Measurements from ENCODE around the gene WASF1. TPM values are rescaled to one million over a fixed set of nuclear protein-coding genes. Genes with fewer than 3 reads are reported as not detected.
A peak's percentile ranks its signal among the peaks of the same experiment; 100 is the strongest.

The WASF1 gene
- total RNA-seq, 1 donor from 2014 or later = 6.2 TPM

DNA sequence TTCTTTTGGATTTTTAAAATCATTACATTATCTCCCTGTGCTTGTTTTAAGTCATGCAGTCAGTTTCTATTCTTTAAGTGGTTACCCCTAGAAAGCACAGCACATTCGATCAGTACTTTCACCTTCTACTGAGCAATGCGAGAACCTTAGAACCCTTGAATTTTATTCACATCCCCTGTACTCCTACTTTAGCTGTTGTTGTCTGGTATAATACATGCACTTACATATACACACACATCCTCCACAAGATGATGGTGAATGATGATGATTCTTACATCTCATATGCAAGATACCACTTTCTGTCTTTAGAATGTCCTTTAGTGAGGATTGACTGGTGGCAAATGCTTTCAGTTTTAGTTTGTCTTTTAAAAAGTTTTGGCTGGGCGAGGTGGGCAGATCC lies 6.4 kb upstream of the WASF1 start:
- Mint-ChIP-seq H3K4me1 (peaks cover 41% of the 10 kb centered on the region), H3K9me3 (no peaks in the 10 kb centered on the region), H3K4me3 (peak overlapping the region; percentile 61), H3K27ac (peak overlapping the region; percentile 4), H3K27me3 (no peaks in the 10 kb centered on the region), H3K36me3 (ENCODE audit: low read depth) (peaks cover 18% of the 10 kb centered on the region)
- ChIA-PET POLR2A (interaction anchor here (0.6 kb wide), 1 partner anchor 492 kb away, joined by 5 read pairs; no protein-coding TSS in a partner anchor), CTCF (interaction anchor here (1.0 kb wide), 1 partner anchor 146 kb away, joined by 4 read pairs; no protein-coding TSS in a partner anchor)
- TF ChIP-seq, protein P1, sequence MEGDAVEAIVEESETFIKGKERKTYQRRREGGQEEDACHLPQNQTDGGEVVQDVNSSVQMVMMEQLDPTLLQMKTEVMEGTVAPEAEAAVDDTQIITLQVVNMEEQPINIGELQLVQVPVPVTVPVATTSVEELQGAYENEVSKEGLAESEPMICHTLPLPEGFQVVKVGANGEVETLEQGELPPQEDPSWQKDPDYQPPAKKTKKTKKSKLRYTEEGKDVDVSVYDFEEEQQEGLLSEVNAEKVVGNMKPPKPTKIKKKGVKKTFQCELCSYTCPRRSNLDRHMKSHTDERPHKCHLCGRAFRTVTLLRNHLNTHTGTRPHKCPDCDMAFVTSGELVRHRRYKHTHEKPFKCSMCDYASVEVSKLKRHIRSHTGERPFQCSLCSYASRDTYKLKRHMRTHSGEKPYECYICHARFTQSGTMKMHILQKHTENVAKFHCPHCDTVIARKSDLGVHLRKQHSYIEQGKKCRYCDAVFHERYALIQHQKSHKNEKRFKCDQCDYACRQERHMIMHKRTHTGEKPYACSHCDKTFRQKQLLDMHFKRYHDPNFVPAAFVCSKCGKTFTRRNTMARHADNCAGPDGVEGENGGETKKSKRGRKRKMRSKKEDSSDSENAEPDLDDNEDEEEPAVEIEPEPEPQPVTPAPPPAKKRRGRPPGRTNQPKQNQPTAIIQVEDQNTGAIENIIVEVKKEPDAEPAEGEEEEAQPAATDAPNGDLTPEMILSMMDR (IDR thresholded peaks at IDR 0.05) = no peak
- no peak for ATAC-seq (ENCODE audit: low read depth)
- intact Hi-C loops (cut with micrococcal nuclease) = no loop called here
- DNase-seq = no peak

DNA sequence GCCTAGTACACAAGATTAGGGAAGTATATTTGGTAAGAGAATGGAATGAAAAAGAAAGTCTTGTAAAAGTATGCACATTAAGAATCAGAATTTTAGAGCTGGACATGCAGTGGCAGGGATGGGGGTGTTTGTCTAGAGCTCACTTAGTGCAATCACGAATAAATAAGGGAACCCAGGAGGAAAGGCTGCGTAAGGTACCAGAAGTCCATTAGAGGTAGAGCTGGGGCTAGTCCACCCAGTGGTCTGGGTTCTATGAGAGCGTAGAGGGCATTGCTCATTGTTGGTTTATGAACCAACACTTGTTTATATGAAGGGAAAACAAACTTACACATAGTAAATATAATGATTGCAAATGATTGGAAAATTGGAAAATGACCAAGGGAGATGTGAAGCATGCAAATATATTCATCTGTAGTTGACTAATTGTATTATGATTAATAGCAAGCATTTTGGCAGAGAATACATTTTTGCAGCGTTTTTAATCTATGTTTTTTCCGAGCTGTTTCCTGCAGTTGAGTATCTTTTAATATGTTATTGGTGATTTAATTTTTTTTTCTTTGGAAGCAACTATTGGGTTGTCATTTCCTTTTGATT lies 3.9 kb upstream of the WASF1 start:
- intact Hi-C loops (cut with micrococcal nuclease) = no loop called here
- TF ChIP-seq, protein P1 (IDR thresholded peaks at IDR 0.05) = no peak
- DNase-seq (no peak), ATAC-seq (ENCODE audit: low read depth) (no peak)
- no peaks in the 10 kb centered on the region for H3K9me3 Mint-ChIP-seq
- ChIA-PET POLR2A (interaction anchor here (0.6 kb wide), 1 partner anchor 33 kb away, joined by 3 read pairs; no protein-coding TSS in a partner anchor), CTCF (no interaction called here)
- no peak overlapping the region for H3K27ac Mint-ChIP-seq
- peaks cover 18% of the 10 kb centered on the region for H3K36me3 Mint-ChIP-seq (ENCODE audit: low read depth)
- no peak overlapping the region for H3K4me3 Mint-ChIP-seq
- no peaks in the 10 kb centered on the region for H3K27me3 Mint-ChIP-seq
- H3K4me1 Mint-ChIP-seq = peaks cover 37% of the 10 kb centered on the region

DNA sequence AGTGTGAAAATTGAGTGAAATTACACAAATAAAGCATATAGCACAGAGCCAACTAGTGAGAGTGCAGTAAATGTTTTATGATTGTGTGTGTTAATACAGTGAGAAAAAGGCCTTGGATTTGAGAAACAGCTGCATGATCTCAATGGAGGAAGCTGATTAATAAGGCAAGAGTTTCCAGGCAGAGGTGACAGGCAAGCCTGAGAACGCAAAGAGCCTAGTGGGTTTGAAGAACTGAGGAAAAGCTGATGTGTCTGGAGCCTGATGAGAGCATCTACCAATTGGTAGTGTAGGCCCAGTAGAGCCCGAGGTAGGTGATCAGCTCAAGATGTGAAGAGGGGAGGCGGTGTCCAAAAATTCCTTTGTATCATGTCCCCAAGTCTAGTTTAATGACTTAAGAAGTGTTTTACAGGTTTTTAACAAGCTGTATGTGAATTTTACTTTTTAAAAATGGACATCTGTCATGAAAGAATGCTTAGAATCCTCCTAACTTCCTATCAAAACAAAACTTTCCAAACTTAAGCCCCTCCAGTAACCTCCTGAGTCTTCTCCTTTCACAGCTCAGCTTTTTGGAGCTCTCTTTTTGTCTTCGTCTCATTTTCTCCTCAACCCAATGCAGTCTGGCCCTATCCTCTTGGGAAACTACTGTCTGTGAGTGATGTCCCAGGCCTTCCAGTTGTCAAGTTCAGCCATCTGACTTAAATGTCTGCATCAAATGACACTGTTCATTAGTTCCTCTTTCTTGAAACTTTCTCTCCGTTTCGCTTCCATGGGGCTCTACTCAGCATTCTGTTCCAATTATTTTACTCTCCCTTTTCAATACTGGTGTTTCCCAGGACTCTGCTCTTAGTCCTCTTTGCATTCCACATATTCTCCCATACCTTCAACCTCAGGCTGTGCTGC lies 1.9 kb upstream of the WASF1 start:
- peaks cover 14% of the 10 kb centered on the region for H3K36me3 Mint-ChIP-seq (ENCODE audit: low read depth)
- intact Hi-C loops (cut with micrococcal nuclease) = loop anchor here (2.0 kb wide), 1 partner anchor 693 kb away; the partner anchor contains the start of gene AMD1
- CTCF ChIA-PET = interaction anchor here (1.0 to 4.8 kb wide), 4 partner anchors 24 to 209 kb away, joined by 3 to 45 read pairs (median 5); no protein-coding TSS in a partner anchor
- no peak for DNase-seq
- POLR2A ChIA-PET = interaction anchor here (1.3 to 4.6 kb wide), 3 partner anchors 18 to 741 kb away, joined by 3 to 86 read pairs (median 9); partner anchors contain the start of gene SMPD2
- H3K4me1 Mint-ChIP-seq = peaks cover 20% of the 10 kb centered on the region
- no peaks in the 10 kb centered on the region for H3K27me3 Mint-ChIP-seq
- H3K27ac Mint-ChIP-seq = no peak overlapping the region
- no peak for ATAC-seq (ENCODE audit: low read depth)
- no peaks in the 10 kb centered on the region for H3K9me3 Mint-ChIP-seq
- TF ChIP-seq, protein P1 (IDR thresholded peaks at IDR 0.05) = no peak
- H3K4me3 Mint-ChIP-seq = no peak overlapping the region

DNA sequence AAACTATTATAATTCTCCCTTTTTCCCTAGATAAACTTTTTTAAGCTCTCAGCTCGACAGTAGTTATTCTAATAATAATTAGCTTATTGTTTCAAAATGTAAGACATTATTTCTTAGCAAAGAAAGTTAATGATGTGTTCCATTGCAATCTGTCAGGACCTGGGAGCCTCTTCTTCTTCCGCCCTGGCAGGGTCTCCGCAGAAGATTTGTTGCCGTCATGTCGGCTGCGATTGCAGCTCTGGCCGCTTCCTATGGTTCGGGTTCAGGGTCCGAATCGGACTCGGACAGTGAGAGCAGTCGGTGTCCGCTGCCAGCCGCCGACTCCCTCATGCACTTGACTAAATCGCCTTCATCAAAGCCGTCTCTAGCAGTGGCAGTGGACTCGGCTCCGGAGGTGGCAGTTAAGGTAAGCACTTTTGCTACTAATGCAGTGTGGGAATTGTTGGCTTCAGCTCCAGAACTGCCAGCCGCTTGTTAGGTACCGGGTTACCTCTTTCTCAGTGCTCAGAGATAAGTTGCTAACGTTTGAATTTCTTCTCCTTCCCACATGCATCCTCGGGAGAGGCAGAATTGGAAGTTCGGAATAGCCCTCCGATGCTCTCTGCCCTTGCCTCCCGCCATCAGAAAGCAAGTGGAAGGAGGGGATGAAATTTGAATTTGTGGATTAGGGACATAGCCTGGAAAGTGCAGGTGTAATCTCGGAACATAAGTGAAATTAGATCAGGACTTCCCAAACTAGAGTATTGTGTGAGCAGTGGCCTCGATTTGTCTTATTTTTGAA lies 948 bp upstream of the WASF1 start, which contains the start of gene CDC40:
Gene CDC40 (plus strand): TSS at position 200 of the 781 bp plus-strand sequence. CDS start 18 bp downstream, at position 218.
- H3K9me3 Mint-ChIP-seq = no peaks in the 10 kb centered on the region
- DNase-seq (peak; percentile 48), ATAC-seq (ENCODE audit: low read depth) (peak; percentile 42)
- no peaks in the 10 kb centered on the region for H3K27me3 Mint-ChIP-seq
- peaks cover 12% of the 10 kb centered on the region for H3K4me1 Mint-ChIP-seq
- POLR2A ChIA-PET = interaction anchor here (0.9 to 4.6 kb wide), 9 partner anchors 9 to 993 kb away, joined by 3 to 86 read pairs (median 4); partner anchors contain the start of genes CD164, GTF3C6 and SMPD2
- CTCF ChIA-PET = interaction anchor here (0.6 to 4.8 kb wide), 7 partner anchors 8 to 210 kb away, joined by 3 to 45 read pairs (median 7); no protein-coding TSS in a partner anchor
- H3K4me3 Mint-ChIP-seq = no peak within 1 kb of the TSS
- intact Hi-C loops (cut with micrococcal nuclease) = loop anchor here (1.0 to 2.0 kb wide), 9 partner anchors 26 to 1085 kb away; partner anchors contain the start of genes AK9, AMD1, CD164 and CDK19
- H3K36me3 Mint-ChIP-seq (ENCODE audit: low read depth) = peaks cover 6% of the 10 kb centered on the region
- TF ChIP-seq, protein P1 (IDR thresholded peaks at IDR 0.05) = no peak
- no peak within 1 kb of the TSS for H3K27ac Mint-ChIP-seq

Measured in activated B cell treated with CpG ODN at 0.5 μM for 24 hours (primary cell).